NCI-H2196 treated with DMSO at 0.1 percent for 48 hours (cell line): Measurements from ENCODE around the gene ABCG4.

Experiments
- DNase-seq: peaks from one replicate; lab custom pipeline; 2025; ENCODE audit not compliant: unreplicated experiment; lab: John Stamatoyannopoulos, UW

The ABCG4 gene

DNA sequence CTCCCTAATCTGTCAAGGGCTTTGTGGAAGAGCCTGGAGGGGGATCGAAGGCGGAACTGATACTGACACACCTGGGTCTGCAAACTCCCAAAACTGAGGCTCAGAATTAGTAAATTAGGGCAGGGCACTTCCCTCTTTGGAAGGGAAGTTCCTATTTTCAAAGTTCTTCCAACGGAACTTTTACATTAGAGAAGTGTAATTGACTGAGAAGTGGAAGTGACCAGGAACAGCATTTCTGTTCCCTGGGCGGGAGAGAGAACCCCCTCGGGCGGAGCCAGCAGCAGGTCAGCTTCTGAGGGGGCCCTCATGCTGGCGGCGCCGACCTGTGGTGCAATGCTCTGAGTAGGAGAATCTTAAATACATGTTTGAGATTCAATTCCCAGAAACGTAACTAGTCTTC lies 56.2 kb downstream of the ABCG4 start:
- DNase-seq, result no peak

DNA sequence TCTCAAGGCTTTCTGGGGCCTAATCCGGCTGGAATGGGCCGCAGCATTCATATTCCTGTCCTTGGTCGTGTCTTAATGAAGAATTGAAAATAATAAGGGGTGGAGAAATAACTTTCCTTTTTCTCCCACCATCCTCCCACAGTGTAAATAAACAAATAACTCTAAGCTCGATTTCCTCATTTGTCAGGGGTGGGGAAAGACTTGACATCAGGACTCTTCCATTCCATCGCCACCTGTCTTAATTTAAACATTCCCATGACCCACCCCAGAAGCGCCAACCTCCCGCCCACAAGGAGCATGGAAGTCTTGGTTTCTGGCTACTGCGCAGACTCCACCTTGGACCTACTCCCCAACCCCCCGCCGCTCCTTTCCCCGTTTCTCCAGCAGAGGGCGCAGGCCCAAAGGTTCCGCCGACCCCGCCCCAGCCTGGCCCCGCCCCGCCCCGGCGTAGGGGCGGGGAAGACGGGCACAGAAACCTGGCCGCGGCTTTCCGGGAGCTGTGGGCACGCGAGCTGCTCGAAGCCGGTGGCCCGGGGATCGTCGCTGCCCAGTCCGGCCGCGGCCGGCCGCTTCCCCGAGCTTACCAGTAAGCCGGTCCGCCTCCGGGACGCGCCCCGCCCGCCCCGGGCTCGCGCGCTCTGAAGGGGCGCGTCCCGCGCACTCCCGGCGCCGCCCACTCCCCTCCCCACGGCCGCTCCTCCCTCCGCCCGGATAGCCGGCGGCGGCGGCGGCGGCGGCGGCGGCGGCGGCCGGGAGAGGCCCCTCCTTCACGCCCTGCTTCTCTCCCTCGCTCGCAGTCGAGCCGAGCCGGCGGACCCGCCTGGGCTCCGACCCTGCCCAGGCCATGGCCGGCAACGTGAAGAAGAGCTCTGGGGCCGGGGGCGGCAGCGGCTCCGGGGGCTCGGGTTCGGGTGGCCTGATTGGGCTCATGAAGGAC lies 57.0 kb downstream of the ABCG4 start, which contains the start of gene CBL:
Gene CBL, plus strand, starts transcription at position 766 of the 937 bp plus-strand sequence. Its CDS starts 79 bp downstream, at position 845.
- peak; percentile 83 for DNase-seq

DNA sequence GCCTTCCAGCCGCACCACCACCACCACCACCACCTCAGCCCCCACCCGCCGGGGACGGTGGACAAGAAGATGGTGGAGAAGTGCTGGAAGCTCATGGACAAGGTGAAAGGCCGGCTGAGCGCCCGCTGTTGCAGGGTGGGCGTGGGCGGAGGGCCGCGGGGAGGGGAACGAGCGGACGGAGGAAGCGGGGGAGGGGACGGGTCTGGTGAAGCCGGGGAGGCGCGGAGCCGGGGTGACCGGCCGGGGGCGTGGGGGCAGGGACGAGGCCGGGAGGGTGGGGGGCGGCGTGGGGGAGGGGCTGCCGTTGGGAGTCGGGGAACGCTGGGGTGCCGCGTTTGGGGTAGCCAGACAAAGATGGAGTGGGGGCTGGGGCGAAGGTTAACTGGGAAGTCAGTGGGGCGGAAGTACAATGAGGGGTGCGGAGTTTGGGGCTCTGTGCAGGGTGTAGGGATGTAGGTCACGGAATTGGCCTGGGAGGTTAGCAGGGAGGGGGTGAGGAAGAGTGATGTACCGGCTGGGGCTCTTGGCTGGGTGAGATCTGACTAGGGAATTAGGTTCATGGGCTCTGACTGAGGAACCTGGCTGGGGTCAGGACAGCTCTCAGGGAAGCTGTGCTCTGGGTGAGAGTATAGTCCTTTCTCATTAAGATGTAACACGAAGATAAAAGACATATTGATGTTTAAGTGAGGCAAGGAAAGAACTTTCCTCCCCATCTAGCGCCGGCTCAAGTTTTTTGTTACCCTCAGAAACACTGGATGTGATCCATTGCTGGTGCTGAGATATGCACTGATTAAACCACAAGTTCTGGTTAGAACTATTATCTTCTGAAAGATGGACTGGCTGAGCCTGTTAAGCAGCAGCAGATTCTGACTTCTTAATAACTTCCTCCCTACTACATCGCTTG lies 57.9 kb downstream of the ABCG4 start:
- DNase-seq, result no peak

DNA sequence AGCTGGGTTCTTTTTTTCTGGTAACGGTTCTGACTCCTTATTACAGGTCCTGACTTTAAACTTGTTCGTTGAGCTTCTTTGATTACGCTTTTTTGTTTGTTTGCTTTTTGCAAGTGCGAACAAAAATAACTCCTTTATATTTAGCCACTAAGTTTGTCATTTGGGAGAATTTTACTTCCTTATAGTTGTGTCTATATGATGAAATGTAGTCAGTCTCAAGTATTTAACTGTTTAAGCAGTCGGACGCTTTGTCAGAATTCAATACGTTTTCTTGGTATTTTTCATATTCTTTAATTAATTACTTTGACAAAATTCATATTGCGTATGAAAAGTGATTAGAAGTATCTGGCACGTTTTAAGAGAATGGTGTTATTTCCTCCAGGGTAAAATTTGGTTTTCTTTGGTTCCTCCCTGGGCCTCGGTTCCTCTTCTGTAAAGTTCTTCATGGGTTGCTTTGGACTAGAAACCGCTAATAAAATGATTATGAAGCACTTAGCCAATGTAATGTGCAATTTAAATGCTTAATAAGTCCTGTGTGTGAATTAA lies 58.6 kb downstream of the ABCG4 start:
- DNase-seq, result no peak

DNA sequence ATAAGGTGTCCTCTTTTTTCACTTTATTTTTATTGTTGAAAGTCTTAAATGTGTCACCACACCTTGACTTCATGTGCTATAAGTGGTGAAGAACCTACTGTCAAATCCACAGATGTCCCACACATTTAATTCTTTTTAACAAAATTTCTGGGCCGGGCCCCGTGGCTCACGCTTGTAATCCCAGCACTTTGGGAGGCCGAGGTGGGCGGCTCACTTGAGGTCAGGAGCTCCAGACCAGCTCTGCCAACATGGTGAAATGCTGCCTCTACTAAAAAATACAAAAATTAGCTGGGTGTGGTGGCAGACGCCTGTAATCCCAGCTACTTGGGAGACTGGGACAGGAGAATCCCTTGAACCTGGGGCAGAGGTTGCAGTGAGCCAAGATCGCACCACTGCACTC lies 60.3 kb downstream of the ABCG4 start:
- DNase-seq, result no peak

DNA sequence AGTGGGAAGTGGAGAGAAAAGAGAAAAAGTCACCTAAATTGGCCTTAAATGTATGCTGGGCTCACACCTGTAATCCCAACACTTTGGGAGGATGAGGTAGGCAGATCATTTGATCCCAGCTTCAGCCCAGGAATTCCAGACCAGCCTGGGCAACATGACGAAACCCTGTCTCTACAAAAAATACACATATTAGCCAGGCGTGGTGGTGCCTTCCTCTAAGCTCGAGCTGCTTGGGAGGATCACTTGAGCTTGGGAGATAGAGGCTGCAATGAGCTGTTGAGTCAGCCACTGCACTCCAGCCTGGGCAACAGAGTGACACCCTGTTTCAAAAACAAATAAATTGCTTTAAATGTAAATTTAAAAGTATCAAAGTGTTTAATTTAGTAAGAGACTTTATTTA lies 61.2 kb downstream of the ABCG4 start:
- no peak for DNase-seq
